ENCODE measurements around the gene TMEM178B.

GRCh38 chr7:141320287-141320686 lies 246.4 kb downstream of the TMEM178B start:
- no peak for TF ChIP-seq CTCF (IDR thresholded peaks at IDR 0.05)
- TF ChIP-seq POLR2A (IDR thresholded peaks at IDR 0.05): no peak

All from thyroid gland (tissue), 4 donors.